Fibroblast of mammary gland (primary cell): ENCODE results near the gene CLTCL1.

ENCODE experiments used
- DNase-seq: peaks from one replicate; pipeline ENCODE4 v3.0.0-alpha.2; 2010; ENCODE audit warnings: low read depth
- H3K4me3 ChIP-seq: 2 replicates; pipeline ENCODE4 v1.5.1; 2011; ENCODE audit warnings: low read depth, mild to moderate bottlenecking, low read length, moderate library complexity; ENCODE audit not compliant: control insufficient read depth
- CTCF ChIP-seq: conservative IDR thresholded peaks from 2 replicates; pipeline ENCODE4 v1.5.1; 2011; ENCODE audit warnings: low read depth, low read length, inconsistent platforms; ENCODE audit not compliant: control insufficient read depth, insufficient read depth

CLTCL1 gene

GRCh38 chr22:19152942-19153883 lies 138.3 kb downstream of the CLTCL1 start:
- DNase-seq, result no peak
- H3K4me3 ChIP-seq, result no peak overlapping the region

GRCh38 chr22:19151329-19152191 lies 140.0 kb downstream of the CLTCL1 start:
- DNase-seq, result no peak
- no peak for TF ChIP-seq CTCF
- no peak overlapping the region for H3K4me3 ChIP-seq

More at GRCh38 chr22:19152942-19153883, 138.3 kb downstream of the CLTCL1 start:
- no peak for TF ChIP-seq CTCF

GRCh38 chr22:19150482-19151328 lies 140.8 kb downstream of the CLTCL1 start:
- DNase-seq, result no peak
- no peak for TF ChIP-seq CTCF
- H3K4me3 ChIP-seq, result no peak overlapping the region

- H3K4me3 ChIP-seq, result no peak within 1 kb of the TSS
- TF ChIP-seq CTCF, result no peak
- no peak for DNase-seq
Observed at GRCh38 chr22:19149991-19150390, 141.5 kb downstream of the CLTCL1 start, which contains the start of gene GSC2. Gene GSC2, minus strand, starts transcription at chr22:19150292. Its CDS starts 9 bp downstream, at chr22:19150283.

- DNase-seq, result peak; percentile 12
- no peak overlapping the region for H3K4me3 ChIP-seq
- TF ChIP-seq CTCF, result no peak
Observed at GRCh38 chr22:19149047-19149883, 142.3 kb downstream of the CLTCL1 start.
